Activated CD4-positive, alpha-beta T cell treated with anti-CD3 and anti-CD28 coated beads, Interleukin-2, amount 50 U/mL, for 16 hours (primary cell): ENCODE results near the gene PSG1.
"Not testable (repeated sequence)": the region's sequence is repeated elsewhere in the genome, so short reads cannot be mapped to it uniquely, and the experiment has no call there.

Experiments
- DNase-seq: peaks from one replicate; pipeline ENCODE4 v3.0.0-alpha.2; 2020

Gene PSG1

DNA sequence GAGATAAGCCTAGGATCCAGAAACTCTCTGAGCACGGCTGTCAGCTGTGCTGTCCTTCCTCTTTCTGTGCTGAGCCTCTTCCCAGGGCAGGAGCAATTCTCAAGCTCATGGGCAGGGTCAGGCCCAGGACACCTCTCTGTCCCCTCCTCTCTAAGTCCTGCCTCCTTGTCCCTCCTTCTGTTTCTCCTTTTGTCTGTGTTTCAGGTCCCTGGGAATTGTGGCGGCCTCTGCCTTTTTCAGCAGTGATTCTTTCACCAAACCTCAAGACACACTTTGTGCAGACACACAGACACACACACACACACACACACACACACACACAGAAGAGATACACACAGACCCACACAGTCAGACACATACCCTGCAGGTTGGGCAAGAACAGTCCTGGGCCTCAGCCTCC, at the start of gene PSG1:
Gene PSG1 (minus strand): TSS at position 101 of the 400 bp plus-strand sequence. CDS start 132 bp downstream, outside the sequence.
- no peak for DNase-seq

DNA sequence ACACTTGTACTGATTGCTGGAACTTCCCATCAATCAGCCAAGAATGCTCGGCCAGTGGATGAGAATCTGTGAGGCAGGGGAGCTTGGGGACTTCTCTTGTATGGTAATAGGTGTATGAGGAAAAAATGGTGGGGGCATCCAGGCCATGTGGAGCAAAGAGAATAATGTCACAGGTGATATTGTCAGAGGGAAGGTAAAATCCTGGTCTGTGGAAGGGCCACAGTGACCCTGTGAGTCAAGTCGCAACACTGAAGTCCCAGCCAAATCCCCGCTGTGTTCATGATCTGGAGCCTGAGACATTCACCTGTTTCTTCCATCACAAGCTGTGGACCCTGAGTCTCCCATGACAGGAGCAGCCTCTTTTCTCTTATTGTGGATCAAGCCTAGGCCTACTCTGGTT, 49.4 kb upstream of the PSG1 start:
- DNase-seq, result no peak

DNA sequence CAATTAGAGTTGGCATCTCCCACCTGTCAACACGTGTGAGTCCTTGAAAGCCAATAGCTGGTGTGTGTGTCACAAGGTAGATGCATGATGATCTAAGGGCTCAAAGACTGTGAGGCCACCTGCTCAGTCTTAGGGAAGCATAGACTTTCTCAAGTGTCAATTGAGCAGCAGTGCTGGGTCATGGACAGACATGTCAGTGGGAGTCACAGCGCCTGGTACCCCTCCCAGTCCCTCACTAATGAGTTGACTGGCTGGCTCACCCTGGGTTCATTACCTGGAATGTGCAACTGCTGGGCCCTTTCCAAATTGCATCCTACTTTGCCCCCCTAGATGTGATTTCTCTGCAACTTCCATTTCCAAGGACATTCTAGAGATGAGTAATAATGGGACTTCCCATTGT, 47.3 kb upstream of the PSG1 start:
- DNase-seq, result no peak

DNA sequence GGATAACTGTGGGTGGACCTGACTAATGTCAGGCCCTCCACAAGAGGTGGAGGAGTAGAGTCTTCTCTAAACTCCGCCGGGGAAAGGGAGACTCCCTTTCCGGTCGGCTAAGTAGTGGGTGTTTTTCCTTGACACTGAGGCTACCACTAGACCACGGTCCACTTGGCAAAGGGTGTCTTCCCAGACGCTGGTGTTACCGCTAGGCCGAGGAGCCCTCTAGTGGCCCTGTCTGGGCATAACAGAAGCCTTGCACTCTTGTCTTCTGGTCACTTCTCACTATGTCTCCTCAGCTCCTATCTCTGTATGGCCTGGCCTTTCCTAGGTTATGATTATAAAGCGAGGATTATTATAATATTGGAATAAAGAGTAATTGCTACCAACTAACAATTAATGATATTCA, 43.6 kb upstream of the PSG1 start:
- peak; percentile 32 for DNase-seq

DNA sequence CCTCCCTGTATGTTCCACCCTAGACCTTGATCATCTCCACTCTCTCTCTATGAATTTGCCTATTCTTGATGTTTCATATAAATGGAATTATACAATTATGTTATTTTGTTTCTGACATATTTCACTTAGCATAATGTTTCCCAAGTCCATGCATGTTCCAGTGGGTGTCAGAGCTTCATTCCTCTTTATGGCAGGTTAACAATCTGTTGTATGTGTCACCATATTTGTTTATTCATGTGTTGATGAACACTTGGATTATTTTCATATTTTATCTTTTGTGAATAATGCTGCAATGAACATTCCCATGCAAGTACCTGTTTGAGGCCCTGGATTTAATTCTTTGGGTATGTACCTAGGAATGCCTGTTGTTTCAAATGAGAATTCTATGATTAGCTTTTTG, 41.5 kb upstream of the PSG1 start:
- not testable (repeated sequence) for DNase-seq

DNA sequence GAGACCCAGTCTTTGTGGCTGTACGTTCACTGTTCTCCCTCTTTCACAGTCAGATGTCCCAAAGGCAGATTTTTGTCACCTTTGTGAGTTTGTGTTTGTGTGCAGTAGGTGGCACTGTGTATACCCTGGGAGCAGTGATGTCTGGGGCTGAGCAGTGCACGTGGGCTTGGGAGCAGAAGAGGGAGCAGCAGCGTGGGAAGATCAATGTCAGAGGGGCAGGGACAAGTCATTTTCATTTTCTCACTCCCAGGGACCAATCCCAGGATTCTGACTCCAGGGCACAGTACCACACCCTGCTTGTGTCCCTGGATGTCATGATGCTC, 40.2 kb upstream of the PSG1 start:
- no peak for DNase-seq

DNA sequence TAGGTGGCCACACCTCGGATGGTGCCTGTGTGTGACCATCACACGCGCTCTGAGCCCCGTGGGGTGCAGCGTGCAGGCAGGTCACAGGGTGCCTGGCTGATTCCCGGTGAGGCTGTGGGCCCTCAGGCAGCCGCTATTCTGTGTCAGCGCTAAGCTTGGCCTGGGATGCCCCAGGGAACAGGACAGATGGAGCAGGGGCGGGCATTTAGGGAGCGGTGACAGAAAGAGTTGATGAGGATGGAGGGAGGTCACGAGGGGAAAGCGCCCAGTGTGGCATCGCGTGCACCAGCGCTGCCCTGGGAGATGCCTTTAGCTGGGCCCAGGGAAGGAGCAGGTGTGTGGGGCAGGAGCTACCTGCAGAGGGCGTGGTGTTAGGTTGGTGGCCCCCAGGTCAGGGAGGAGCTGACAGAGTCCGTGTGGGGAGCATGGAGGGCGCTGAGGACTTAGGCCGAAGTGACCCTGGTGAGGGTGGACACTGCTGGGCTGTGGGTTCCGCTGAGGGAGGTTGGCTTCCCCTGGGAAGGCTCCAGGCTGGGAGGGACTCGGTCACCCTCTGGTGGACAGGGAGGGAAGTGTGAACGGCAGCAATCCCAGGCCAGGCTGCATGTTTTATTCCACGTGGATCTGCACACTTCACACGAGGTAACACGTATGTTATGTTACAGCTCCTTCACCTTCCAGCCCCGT, 39.7 kb upstream of the PSG1 start:
- DNase-seq, result not testable (repeated sequence)

DNA sequence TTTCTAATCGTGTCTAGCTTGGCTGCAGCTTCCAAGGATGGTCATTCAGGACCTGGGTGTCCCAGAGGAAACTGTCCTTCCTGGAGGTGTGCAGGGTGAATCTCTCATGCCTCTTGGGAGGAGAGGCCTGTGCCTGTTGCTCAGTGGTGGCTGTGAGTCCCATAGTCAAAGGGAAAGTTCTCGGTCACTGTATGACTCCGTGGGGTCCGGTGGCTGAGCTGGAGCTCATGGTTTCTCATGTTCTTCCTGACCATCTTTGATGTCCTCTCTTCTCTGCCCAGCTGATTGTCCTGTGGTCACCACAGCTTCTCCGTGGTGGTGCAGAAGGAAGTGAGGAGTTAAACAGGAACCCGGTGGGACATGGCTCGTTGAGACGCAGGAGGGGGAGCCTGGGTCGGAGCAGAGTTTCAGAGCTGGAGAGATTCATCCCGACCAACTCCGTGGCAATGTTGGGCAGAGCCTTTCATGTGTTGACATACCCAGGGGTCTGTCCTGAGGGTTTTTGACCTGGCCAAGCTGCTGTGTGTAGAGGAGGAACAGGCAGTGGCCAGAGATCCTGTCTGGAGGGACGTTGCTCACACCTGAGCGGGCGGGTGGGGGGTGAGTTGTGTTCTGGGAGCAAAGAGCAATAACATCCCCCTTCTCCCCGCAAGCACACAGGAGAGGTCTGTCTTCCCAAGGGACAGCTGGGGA, 39.0 kb upstream of the PSG1 start:
- not testable (repeated sequence) for DNase-seq

DNA sequence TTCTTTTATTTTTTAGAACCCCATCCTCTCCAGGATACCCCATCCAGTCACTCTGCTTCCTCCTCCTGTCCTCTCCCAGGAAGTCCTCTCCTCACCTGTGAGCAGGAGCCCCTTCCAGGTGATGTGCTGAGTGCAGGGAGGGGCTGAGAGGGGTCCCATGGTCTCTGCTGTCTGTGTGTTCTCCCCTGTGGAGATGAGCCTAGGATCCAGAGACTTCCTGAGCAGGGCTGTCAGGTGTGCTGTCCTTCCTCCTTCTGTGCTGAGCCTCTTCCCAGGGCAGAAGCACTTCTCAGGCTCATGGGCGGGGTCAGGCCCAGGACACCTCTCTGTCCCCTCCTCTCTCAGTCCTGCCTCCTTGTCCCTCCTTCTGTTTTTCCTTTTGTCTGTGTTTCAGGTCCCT, 38.1 kb upstream of the PSG1 start, which contains the start of gene PSG6:
Gene PSG6 (minus strand): TSS at position 261 of the 400 bp plus-strand sequence. CDS start 102 bp downstream, at position 159.
- DNase-seq, result not testable (repeated sequence)

DNA sequence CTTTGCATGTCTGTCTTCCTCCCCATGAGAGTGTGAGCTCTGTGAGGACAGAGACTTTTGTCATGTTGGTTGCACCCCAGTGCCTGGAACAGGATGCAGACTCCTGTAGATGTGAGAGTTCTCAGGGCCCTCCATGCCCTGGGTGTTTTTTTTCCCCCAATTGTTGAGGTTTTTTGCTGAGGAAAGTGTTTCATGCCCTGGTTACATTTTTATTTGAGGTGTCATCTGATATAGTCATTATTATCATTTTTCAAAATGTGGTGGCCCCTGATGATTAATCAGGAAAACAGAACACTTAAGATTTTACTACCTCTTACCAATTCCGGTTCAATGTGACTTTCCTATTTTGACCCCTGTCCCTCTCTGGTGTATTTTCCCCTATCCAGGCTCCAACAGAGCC, 37.4 kb upstream of the PSG1 start:
- not testable (repeated sequence) for DNase-seq

DNA sequence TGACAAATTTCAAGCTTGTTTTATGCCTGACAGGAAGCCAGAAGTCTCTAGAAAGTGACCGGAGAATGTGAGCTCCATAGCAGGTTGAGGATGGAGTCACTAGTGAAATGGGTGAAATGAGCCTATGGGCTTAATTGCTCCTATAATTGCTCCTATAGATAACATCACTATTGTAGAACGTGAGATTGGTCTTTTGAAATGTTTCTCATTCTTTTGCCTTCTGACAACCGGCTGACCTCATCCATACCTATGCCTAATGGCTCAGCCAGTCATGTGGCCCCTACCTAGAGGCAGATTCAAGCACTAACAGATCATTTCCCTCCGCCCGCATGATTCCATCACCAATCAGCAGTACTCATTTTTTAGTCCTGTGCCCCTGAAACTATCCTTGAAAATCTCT, 34.0 kb upstream of the PSG1 start:
- not testable (repeated sequence) for DNase-seq

DNA sequence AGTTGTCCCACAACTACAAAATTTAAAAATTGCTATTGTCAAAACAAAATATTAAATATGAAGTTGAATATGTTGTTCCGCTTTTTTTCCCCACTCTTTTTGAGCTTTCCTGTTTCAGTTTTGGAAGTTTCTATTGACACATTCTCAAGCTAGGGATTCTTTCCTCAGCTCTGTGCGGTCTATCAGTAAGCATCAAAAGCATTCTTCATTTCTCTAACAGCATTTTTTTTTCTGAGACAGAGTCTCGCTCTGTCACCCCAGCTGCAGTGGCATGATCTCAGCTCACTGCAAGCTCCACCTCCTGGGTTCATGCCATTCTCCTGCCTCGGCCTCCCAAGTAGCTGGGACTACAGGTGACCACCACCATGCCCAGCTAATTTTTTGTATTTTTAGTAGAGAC, 33.4 kb upstream of the PSG1 start:
- DNase-seq, result not testable (repeated sequence)

DNA sequence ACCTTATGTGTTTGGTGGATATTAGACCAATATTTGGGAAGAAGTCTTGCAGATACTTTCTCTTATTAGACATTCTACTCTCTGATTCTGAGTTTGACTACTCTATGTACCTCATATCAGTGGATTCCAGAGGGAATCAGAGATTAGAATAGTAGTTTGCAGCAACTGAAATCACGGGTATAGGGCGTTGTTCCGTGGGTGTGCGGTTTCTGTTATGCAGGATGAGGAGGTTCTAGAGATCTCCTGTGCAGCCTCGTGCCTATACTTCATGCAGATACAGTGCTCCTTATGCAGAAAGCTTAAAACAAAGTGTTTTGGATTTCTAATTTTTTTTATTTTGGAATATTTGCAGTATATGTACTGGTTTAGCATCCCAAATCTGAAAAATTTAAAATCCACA, 32.2 kb upstream of the PSG1 start:
- DNase-seq, result not testable (repeated sequence)

DNA sequence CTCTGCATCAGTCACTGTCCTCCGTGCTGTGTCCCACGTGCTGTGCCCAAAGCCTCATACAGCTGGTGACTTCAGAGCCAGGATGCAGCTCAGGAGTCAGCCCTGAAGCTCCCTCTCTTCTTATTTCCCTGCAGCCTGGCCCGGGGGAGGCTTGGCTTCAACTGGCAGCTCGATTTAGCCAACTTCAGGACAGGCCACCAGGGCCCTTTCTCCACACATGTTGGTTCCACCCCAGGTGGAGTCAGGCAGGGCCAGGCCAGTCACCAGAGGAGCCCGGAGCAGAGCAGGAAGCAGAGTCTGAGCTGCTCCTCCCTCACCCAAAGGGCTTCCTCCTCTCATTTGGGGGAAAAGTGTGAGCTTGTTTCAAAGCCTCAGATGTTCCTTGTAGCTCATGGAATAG, 26.6 kb upstream of the PSG1 start:
- not testable (repeated sequence) for DNase-seq

DNA sequence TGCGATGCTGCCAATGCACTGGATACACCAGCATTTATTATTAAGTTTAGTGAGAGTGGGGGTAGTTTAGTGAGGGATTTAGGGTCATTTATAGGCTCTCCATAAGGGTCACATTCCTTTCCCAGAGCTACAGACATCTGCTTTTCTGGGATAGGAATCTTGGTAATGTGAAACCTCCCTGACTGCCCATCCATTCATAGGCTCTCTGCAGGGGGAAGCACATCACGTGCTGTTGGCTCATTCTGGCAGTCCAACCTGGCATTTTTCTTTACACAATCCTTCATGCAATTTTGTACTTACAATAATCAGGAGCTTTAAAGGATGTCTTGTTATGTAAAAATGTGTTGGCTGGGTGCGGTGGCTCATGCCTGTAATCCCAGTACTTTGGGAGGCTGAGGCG, 21.0 kb upstream of the PSG1 start:
- not testable (repeated sequence) for DNase-seq

DNA sequence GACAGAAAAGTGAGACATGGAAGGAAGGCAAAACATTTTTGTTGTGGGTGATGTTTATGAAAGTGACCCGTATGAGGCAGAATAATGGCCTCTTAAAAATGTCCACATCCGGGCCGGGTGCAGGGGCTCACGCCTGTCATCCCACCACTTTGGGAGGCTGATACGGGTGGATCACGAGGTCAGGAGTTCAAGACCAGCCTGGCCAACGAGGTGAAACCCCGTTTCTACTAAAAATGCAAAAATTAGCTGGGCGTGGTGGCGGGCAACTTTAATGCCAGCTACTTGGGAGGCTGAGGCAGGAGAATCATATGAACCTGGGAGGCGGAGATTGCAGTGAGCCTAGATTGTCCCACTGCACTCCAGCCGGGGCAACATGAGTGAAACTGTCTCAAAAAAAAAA, 20.2 kb upstream of the PSG1 start:
- not testable (repeated sequence) for DNase-seq

DNA sequence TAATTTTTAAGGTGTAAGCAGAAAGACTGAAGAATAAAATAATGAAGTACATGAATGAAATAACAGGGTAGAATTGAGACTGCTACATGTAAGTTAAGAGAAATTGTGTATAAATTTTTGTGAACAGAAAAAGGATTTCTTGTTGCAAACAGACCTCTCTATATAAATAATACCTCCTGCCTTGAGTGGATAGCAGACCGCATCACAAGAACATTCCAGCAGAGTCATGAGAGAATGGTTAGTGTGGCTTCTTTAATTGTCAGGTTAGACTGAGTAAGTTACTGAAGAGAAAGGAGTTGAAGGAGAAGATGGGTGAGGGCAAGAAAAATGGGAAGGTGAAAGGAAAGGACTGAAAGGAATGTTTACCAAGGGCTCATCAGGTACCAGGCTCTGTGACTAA, 19.6 kb upstream of the PSG1 start:
- DNase-seq, result not testable (repeated sequence)

DNA sequence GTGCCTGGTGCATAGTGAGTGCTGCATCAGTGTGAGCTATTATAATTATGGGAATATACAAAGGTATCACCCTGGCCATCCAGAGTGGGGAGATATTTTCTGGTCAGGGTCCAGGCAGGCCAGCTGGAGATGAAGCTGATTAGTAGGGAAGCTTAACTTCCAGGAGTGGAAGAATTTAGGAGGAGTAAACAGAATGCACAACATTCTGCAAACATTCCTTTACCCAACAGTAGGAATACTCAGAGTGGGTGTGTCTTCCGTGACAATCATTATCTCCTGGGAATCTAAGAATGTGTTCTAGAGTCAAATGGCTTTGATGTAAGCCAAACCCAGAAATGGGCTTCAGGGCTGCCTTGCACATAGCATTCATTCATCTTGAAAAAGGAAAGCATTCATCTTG, 19.1 kb upstream of the PSG1 start:
- not testable (repeated sequence) for DNase-seq

DNA sequence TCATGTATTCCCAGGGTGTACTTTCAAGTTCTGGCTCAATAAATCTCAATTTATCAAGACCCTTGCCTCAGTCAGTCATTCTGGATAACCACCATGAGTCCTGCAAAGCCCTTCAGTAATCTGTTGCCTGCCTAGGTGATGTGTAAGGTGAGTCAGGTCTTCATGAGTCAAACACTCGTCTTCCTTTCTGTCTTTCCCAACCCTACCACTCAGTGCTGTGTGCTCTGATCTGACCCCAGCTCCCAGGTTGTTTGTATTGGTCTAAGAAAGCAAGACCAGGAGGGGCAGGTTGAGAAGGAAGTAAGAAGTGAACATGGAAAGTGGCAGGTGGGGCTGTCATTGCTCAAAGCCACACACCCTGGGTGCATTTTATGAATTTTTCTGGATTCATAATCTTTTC, 18.2 kb upstream of the PSG1 start:
- DNase-seq, result not testable (repeated sequence)

DNA sequence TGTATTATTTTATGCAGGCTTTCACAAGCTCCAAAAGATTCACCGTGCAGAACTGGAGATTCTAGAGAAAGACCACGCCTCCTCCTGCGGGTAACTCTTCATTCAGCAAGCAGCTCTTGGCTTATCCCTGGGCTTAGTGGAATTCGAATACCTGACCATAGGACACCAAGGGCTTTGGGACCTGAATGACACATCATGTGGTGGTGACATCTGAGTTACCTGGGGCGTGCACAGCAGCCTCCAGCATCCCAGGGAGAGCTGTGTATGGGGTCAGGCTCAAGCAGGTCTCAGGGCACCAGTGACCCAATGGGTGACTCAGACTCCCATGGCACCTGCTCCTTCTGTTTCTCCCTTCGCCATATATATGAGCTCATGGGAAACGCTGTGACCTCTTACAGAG, 10.9 kb upstream of the PSG1 start:
- DNase-seq, result not testable (repeated sequence)

DNA sequence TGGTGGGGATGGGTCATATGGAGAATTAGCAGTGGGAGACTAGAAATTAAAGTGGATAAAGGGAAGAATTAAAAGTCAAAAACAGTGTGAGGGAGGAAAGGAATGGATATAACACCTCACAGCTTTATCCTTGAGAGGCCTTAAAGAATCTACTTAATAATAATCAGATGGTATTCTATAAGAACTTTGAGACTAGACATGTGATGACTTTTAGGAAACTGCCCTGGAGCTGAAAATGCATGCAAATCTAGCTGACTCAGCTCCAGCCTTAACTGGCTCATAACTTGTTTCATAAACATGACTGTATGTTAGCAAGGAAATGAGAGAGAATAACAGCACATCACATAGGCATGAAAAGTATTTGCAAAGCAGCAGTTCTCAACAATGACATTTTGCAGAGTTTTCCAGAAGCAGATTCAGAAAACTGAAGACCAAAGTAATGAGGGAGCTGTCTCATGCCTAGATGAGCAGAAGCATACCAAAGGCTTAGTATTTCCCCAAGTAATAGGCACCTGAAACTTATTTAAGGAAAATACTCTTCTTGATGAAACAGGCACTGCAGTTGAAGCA, 8.4 kb upstream of the PSG1 start:
- DNase-seq, result not testable (repeated sequence)

DNA sequence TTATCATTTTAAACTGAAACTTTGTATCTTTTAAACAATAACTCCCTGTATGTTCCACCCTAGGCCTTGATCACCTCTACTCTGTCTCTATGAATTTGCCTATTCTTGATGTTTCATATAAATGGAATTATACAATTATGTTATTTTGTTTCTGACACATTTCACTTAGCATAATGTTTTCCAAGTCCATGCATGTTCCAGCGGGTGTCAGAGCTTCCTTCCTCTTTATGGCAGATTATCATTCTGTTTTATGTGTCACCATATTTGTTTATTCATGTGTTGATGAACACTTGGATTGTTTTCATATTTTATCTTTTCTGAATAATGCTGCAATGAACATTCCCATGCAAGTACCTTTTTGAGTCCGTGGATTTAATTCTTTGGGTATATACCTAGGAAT, 3.2 kb upstream of the PSG1 start:
- DNase-seq, result not testable (repeated sequence)

DNA sequence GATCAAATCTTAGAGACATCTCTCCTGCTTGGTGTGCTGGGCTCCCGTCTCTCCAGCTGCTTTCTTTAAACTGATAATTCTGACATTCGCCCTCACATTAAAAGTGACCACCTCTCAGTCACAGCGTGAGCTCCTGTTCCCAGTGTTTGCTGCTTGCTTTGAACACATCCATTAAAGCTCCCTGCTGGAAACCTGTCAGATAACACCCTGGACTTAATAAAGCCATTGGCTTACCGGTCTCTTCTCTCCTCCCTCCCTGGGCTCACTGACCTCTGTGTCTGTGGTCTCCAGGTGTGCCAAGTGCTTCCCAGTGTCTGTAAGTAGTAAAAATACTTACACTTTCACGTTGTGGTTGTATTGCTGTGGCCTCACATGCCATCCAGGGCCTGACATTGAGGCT, 2.5 kb upstream of the PSG1 start:
- DNase-seq, result not testable (repeated sequence)

DNA sequence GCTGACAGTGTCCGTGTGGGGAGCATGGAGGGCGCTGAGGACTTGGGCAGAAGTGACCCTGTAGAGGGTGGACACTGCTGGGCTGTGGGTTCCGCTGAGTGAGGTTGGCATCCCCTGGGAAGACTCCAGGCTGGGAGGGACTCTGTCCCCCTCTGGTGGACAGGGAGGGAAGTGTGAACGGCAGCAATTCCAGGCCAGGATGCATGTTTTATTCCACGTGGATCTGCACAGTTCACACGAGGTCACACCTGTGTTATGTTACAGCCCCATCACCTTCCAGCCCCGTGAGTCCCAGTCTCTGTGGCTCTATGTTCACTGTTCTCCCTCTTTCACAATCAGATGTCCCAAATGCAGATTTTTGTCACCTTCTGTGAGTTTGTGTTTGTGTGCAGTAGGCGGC, 1.8 kb upstream of the PSG1 start:
- DNase-seq, result not testable (repeated sequence)
